GM18867 (cell line): ENCODE results near the gene GNG7.
A peak's percentile ranks its signal among the peaks of the same experiment; 100 is the strongest.
"Not testable (repeated sequence)": the region's sequence is repeated elsewhere in the genome, so short reads cannot be mapped to it uniquely, and the experiment has no call there.

Experiments used
- ATAC-seq: cut with Tn5 transposase; IDR thresholded peaks from one replicate; pipeline ENCODE4 v1.9.1; 2021; ENCODE audit warnings: mild to moderate bottlenecking, moderate library complexity; ENCODE audit not compliant: unreplicated experiment

The GNG7 gene

GRCh38 chr19:2556221-2557092 lies 146.0 kb downstream of the GNG7 start:
- ATAC-seq: no peak

GRCh38 chr19:2555422-2556220 lies 146.9 kb downstream of the GNG7 start:
- ATAC-seq: no peak

DNA sequence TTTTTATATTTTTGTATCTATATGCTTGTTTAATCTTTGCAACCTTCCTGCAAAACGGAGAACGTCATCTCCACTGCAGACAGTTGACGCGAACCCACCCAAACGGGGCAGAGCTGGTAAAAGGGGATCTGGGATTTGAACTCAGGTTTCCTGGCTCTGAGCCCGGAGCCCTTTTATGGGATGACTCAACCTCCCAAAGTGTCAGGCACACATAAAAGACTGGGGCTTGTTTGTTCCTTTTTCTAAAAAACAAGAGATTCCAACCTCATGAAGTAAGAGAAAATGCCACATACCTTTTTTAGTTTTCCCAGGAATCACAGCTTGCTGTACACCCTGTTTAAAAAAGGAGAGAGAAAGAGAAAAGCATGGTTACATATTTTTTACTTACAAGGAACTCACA lies 147.6 kb downstream of the GNG7 start:
- no peak for ATAC-seq

- no peak for ATAC-seq
Observed at GRCh38 chr19:2553510-2553909, 149.0 kb downstream of the GNG7 start.

GRCh38 chr19:2552859-2553258 lies 149.6 kb downstream of the GNG7 start:
- ATAC-seq: peak; percentile 48

GRCh38 chr19:2551864-2552185 lies 150.7 kb downstream of the GNG7 start:
- no peak for ATAC-seq

DNA sequence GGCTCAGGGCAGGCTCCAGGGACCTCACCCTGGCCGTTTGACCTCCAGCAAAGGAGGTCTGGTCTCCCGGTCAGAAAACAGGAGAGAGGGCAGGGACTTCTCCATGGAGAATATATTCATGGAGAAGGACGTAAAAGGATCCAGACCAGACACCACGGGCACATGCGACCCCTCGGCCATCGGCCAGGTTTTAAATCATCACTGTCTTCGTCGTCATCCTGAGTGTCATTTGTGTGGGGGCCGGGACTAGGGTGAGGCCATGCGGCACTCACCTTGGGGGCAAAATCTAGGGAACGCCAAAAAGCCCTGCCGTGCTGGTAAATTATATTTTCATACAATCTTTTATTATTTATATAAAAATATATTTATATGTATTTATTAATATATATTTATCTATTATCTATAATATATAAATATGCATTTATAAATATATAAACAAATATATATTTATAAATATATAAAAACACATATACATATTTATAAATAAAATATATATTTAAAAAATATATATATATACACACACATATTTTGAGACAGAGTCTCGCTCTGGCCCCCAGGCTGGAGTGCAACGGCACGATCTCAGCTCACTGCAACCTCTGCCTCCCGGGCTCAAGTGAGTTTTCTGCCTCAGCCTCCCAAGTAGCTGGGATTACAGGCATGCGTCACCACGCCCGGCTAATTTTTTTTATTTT lies 151.2 kb downstream of the GNG7 start:
- ATAC-seq: no peak

DNA sequence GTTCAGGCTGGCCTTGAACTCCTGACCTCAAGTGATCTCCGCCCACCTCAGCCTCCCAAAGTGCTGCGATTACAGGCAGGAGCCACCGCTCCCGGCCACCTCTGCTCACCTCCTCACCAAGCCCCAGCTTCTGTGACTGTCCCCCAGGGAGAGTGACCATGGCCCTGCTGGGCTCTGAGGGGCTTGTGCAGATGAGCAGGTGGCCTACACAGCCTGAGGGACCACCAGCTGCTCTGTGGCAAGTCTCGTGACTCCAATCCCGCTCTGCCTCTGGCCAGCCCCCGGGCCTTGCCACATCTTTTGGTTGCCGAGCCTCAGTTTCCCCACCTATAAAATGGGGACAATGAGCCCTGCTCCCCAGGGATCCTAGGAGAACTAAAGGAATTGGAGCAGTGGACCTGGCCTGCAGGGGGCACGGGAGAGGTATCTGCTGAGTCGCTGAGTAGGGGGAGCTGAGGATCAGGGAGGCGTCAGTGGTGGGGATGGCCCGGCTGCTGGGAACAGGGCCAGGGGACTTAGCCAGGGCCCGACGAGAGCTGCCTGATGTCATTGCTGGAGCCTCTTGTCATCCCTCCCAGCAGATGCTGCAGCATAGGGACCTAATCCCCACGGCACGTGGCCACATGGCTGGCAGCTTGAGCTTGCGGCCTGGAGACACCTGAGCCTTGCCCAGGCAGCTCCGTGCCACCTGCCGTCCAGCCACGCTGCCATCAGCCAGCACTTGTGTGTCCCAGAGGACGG lies 151.9 kb downstream of the GNG7 start:
- no peak for ATAC-seq

DNA sequence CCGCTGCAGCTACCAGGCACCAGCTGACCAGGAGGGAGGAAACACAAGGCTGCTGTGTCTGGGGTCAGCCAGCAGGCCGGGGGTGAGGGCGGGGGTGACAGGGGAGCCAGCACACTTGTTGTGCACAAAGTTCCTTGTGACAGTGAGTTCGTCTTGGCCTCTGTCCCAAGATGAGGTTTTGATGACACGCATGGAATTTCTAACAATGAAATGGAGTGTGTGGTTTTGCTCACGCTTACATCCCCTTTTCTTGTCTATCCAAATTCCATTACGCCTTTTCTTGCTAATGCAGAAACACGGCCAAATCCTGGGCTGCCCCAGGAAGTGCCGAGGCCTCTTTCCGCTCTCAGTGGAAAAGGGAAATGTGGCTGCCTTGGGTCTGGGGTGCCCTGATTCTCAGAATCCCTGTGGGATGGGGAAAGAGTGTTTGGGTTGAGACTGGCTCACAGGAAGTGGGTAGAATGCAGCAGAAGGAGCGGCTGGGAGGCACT lies 152.7 kb downstream of the GNG7 start:
- no peak for ATAC-seq

DNA sequence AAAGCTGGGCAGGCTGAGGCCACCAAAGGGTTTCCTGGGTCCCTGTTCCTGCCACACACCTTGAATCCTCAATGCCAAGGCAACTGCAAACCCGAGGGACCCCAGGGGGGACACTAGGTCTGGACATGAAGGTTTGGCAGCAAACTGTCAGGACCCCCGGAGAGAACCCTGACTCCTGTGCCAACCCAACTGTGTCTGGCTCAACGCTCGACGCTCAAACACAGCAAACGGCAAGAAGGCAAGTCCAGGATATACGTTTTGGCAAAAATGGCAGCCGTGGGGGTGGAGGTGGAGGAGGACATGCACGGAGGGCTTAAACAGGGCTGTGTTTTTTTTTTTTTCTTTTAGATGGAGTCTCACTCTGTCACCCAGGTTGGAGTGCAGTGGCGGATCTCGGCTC lies 153.5 kb downstream of the GNG7 start:
- no peak for ATAC-seq

DNA sequence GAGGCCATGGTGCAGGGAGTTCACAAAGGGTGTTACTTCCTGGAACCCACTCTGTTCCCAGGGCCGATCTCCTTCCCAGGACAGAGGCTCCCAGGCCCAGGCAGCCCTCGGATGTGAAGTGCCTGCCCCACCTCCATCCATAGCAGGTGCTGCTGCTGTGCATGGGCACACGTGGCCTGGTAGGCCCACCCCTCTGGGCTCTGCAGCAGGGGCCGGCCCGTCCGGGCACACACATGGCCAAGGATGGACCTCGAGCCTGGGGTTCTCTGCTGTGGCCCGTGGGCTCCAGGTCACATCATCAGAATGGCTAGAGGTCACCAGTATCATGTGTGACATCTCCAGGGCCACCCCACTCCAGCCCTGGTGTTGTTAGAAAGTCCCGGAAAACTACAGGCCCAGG lies 154.8 kb downstream of the GNG7 start:
- no peak for ATAC-seq

- ATAC-seq: no peak
Observed at GRCh38 chr19:2547033-2547680, 155.3 kb downstream of the GNG7 start.

- no peak for ATAC-seq
Observed at GRCh38 chr19:2546128-2547032, 156.1 kb downstream of the GNG7 start.

GRCh38 chr19:2545416-2546127 lies 156.9 kb downstream of the GNG7 start:
- ATAC-seq: not testable (repeated sequence)

DNA sequence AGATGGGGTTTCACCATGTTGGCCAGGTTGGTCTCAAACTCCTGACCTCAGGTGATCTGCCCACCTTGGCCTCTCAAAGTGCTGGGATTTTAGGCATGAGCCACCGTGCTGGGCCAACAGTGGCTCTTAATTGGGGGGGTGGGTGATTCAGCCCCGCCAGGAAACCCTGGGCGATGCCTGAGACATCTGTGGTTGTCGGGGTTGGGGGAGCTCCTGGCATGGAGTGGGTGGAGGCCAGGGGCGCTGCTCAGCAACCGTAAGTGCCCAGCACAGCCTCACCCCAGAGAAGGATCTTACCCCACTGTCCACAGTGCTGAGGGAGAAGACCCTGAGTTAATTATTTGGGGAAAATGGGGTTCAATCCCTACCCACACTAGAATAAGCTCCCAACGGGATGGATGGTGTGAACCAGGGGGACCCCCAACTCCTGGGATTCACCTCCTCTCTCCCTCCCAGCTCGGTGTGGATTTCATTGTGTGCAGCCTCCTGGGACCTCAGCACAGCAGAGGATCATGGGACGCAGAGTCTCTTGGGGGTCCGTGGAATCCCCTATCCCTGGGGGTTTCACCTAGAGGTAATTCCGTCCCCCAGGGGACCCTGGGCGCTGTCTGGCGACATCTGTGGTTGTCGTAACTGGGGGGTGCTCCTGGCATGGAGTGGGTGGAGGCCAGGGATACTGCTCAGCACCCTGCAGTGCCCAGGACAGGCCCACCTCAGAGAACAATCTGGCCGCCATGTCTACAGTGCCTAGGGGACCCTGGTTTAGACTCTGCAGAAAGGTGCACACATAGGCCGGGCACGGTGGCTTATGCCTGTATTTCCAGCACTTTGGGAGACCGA lies 157.7 kb downstream of the GNG7 start:
- no peak for ATAC-seq

GRCh38 chr19:2543463-2544442 lies 158.7 kb downstream of the GNG7 start:
- no peak for ATAC-seq

DNA sequence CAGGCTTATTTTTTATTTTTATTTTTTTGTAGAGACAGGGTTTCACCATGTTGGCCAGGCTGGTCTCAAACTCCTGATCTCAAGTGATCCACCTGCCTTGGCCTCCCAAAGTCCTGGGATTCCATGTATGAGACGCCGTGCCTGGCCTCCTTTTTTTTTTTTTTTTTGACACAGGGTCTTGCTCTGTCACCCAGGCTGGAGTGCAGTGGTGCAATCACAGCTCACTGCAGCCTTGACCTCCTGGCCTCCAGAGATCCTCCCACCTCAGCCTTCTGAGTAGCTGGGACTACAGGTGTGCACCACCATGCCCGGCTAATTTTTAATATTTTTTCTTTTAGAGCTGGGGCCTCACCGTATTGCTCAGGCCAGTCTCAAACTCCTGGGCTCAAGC lies 159.4 kb downstream of the GNG7 start:
- not testable (repeated sequence) for ATAC-seq
